Ascending aorta (tissue), 2 donors: ENCODE results near the gene VEPH1. TPM values are rescaled to one million over a fixed set of nuclear protein-coding genes. Genes with fewer than 3 reads are reported as not detected.

Source experiments
- DNase-seq, 2 donors: peaks; one replicate each; pipeline ENCODE4 v3.0.0-alpha.2; 2019; ENCODE audit warnings: low spot score in 2 of 2
- H3K27ac ChIP-seq, 2 donors: fragments of 200-600 bp; sonication (generic); one replicate each; pipeline ENCODE4 v1.5.1; 2016 to 2017; ENCODE audit warnings: mild to moderate bottlenecking in 1 of 2
- H3K27me3 ChIP-seq: fragments of 200-600 bp; sonication (generic); one replicate; pipeline ENCODE4 v1.5.1; 2017
- H3K36me3 ChIP-seq, 2 donors: fragments of 200-600 bp; sonication (generic); one replicate each; pipeline ENCODE4 v1.5.1; 2016
- H3K4me1 ChIP-seq, 2 donors: fragments of 200-600 bp; sonication (generic); one replicate each; pipeline ENCODE4 v1.5.1; 2016 to 2017; ENCODE audit warnings: mild to moderate bottlenecking in 1 of 2
- H3K4me3 ChIP-seq, 2 donors: fragments of 200-600 bp; sonication (generic); one replicate each; pipeline ENCODE4 v1.5.1; 2016 to 2017; ENCODE audit warnings: mild to moderate bottlenecking in 1 of 2
- H3K9me3 ChIP-seq, 2 donors: fragments of 200-600 bp; sonication (generic); one replicate each; pipeline ENCODE4 v1.5.1; 2016
- intact Hi-C: fragments of 100-400 bp; cut with DNase I; formaldehyde crosslinking; loops from one replicate; pipeline ENCODE4 v1.15.1; 2023
- total RNA-seq: library from RNA; depleted of rRNA; stranded (reverse); fragments of >200 nt; gene quantifications from one replicate; pipeline ENCODE4 v1.1.0, GENCODE V29; 2016
- TF ChIP-seq, protein P1 (sequence below), 3 experiments: fragments of 200-600 bp in 2 of 3; fragments of 450-650 bp in 1 of 3; sonication (generic) in 2 of 3; IDR thresholded peaks; one replicate each; pipeline ENCODE4 v1.5.1; 2016 to 2019; ENCODE audit warnings: antibody characterized with exemption in 3 of 3, mild to moderate bottlenecking in 1 of 3, moderate library complexity in 1 of 3

The VEPH1 gene
- total RNA-seq, 1 donor from 2014 or later, result 2.2 TPM

GRCh38 chr3:157369727-157370421 is 133.3 kb downstream of the VEPH1 start:
- peaks cover 0 to 3% of the 10 kb centered on the region in 2 donors for H3K4me1 ChIP-seq
- no peaks in the 10 kb centered on the region for H3K9me3 ChIP-seq
- intact Hi-C loops, result no loop called here
- no peak overlapping the region for H3K4me3 ChIP-seq
- TF ChIP-seq, protein P1, sequence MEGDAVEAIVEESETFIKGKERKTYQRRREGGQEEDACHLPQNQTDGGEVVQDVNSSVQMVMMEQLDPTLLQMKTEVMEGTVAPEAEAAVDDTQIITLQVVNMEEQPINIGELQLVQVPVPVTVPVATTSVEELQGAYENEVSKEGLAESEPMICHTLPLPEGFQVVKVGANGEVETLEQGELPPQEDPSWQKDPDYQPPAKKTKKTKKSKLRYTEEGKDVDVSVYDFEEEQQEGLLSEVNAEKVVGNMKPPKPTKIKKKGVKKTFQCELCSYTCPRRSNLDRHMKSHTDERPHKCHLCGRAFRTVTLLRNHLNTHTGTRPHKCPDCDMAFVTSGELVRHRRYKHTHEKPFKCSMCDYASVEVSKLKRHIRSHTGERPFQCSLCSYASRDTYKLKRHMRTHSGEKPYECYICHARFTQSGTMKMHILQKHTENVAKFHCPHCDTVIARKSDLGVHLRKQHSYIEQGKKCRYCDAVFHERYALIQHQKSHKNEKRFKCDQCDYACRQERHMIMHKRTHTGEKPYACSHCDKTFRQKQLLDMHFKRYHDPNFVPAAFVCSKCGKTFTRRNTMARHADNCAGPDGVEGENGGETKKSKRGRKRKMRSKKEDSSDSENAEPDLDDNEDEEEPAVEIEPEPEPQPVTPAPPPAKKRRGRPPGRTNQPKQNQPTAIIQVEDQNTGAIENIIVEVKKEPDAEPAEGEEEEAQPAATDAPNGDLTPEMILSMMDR (IDR thresholded peaks at IDR 0.05), result no peak
- no peaks in the 10 kb centered on the region for H3K27me3 ChIP-seq
- no peak overlapping the region for H3K27ac ChIP-seq
- H3K36me3 ChIP-seq, result no peaks in the 10 kb centered on the region
- DNase-seq, result no peak

DNA sequence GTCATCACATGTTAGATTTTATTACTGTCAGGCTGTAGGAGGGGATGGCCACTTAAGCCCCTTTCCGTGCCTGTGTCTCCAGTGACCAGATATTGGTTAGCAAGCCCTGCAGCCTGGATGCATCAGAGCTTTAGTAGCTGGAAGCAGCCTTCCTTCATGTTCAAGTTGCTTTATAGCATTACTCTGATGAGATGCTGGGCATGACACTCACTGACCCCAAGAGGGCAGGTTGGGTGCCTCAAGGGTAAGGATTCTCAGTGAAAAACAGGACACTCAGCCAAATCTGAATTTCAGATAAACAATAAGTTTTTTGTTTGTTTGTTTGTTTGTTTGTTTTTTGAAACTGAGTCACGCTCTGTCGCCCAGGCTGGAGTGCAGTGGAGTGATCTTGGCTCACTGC is 135.0 kb downstream of the VEPH1 start:
- no peaks in the 10 kb centered on the region for H3K36me3 ChIP-seq
- no peak overlapping the region for H3K27ac ChIP-seq

GRCh38 chr3:157363393-157363792 is 139.8 kb downstream of the VEPH1 start:
- Histone ChIP-seq H3K36me3 (no peaks in the 10 kb centered on the region), H3K9me3 (no peaks in the 10 kb centered on the region), H3K4me1 (no peaks in the 10 kb centered on the region), H3K27me3 (no peaks in the 10 kb centered on the region), H3K27ac (no peak overlapping the region), H3K4me3 (no peak overlapping the region)
- DNase-seq, result no peak
- TF ChIP-seq, protein P1 (IDR thresholded peaks at IDR 0.05), result no peak
- intact Hi-C loops, result no loop called here

More for the DNA sequence above, 135.0 kb downstream of the VEPH1 start:
- TF ChIP-seq, protein P1 (IDR thresholded peaks at IDR 0.05), result no peak
- Histone ChIP-seq H3K27me3 (no peaks in the 10 kb centered on the region), H3K4me1 (peaks cover 0 to 3% of the 10 kb centered on the region in 2 donors), H3K9me3 (no peaks in the 10 kb centered on the region), H3K4me3 (no peak overlapping the region)
- intact Hi-C loops, result no loop called here
- no peak for DNase-seq

DNA sequence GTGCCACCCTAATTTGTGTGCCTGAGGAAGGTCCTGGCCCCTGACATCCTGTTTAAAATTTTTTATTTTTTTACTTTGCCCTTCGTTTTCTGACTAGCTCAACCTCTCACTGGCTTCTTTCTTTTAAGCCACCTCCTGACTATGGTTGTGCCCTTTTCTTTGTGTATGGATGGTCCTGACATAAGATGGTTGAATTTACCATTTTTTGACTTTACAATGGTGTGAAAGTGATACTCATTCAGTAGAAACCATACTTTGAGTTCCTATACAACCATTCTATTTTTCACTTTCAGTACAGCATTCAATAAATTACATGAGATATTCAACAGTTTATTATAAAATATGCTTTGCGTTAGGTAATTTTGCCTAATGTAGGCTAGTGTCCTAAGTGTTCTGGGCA is 140.9 kb downstream of the VEPH1 start:
- Histone ChIP-seq H3K27ac (no peak overlapping the region), H3K36me3 (no peaks in the 10 kb centered on the region), H3K4me3 (no peak overlapping the region), H3K4me1 (no peaks in the 10 kb centered on the region), H3K27me3 (no peaks in the 10 kb centered on the region), H3K9me3 (no peaks in the 10 kb centered on the region)
- intact Hi-C loops, result no loop called here
- TF ChIP-seq, protein P1 (IDR thresholded peaks at IDR 0.05), result no peak
- no peak for DNase-seq

DNA sequence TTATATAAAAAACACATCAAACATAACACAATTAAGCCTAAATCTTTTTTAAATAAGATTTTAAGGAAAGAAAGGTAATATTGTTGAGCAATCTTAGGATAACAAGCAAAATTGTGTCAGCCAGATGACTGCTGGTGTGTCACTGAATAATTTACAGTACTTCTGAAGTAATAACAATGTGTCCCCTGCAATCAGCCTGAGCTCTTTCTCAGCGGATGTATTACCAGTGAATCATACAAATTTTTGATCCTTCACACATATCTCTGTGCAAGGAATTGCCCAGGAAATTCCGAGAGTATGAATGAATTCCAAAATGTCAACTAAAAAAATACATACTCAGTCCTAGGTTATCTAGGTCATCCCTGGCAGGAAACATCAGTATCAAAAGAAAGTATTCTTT is 143.2 kb downstream of the VEPH1 start:
- Histone ChIP-seq H3K27ac (no peak overlapping the region), H3K4me1 (no peaks in the 10 kb centered on the region), H3K36me3 (no peaks in the 10 kb centered on the region), H3K9me3 (no peaks in the 10 kb centered on the region), H3K4me3 (no peak overlapping the region), H3K27me3 (no peaks in the 10 kb centered on the region)
- intact Hi-C loops, result no loop called here
- no peak for DNase-seq
- TF ChIP-seq, protein P1 (IDR thresholded peaks at IDR 0.05), result no peak
